ENCODE results near the gene CD99. TPM values are rescaled to one million over a fixed set of nuclear protein-coding genes. Genes with fewer than 3 reads are reported as not detected.

CD99 gene
- total and polyA plus RNA-seq, 9 of the 15 experiments (the other 6 are each of a cell fraction or from before 2014, with no cell fraction given), result 5.0 to 55.3 (median 34.5) TPM

DNA sequence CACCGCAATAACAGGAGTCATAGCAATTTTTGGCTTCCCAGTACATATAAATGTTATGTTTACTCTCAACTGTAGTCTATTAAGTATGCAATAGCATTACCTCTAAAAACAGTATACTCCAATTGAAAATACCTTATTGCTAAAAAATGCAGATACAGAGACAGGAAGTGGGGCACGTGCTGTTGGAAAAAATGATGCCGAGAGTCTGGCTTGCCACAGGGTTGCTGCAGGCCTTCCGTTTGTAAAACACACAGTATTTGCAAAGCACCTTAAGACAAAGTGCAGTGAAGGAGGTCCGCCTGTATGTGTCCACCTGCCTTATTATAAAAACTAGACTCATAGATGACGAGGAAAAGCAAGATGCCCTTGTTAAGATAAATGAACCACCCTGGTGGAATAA is 23.5 kb downstream of the CD99 start:
- FAIRE-seq, result no peak
- Histone ChIP-seq H4K20me1 (replicated peaks; ENCODE audit: control insufficient read depth, insufficient read depth, low read length) (no peaks in the 10 kb centered on the region), H3K27ac (ENCODE audit: extremely low read depth, low read depth, low read length) (no peak overlapping the region), H3K9ac (ENCODE audit: insufficient read depth in 1 of 2, low read depth in 2 of 2, low read length in 2 of 2) (no peak overlapping the region), H3K4me3 (no peak overlapping the region), H3K4me1 (replicated peaks in 1 of 2; ENCODE audit: control insufficient read depth in 2 of 2, insufficient read depth in 2 of 2, low read length in 2 of 2) (no peaks in the 10 kb centered on the region; a peak in 1 of 5 replicates), H3K79me2 (ENCODE audit: control insufficient read depth, insufficient read depth, low read length) (no peaks in the 10 kb centered on the region), H3K4me2 (ENCODE audit: insufficient read depth, low read length) (no peak overlapping the region), H3K9me1 (ENCODE audit: control insufficient read depth, insufficient read depth, low read length) (no peaks in the 10 kb centered on the region), H2AFZ (ENCODE audit: low read depth, low read length) (no peak overlapping the region), H3K36me3 (ENCODE audit: control insufficient read depth, insufficient read depth, low read length) (no peaks in the 10 kb centered on the region), H3K27me3 (ENCODE audit: control insufficient read depth in 2 of 2, insufficient read depth in 2 of 2, low read length in 2 of 2) (no peaks in the 10 kb centered on the region), H3K9me3 (replicated peaks; ENCODE audit: control insufficient read depth, insufficient read depth, low read depth, low read length) (no peaks in the 10 kb centered on the region)
- CTCF ChIA-PET (ENCODE audit: low intra/inter-chr PET ratio), result no interaction called here
- ATAC-seq, result no peak
- 67% methylated on average over 6 of the region's 6 CpGs for WGBS (ENCODE audit: insufficient coverage, low coverage, missing lambda C conversion rate)
- no peak for DNase-seq (ENCODE audit: extremely low read depth in 1 of 4, low spot score in 3 of 4)
- POLR2A ChIA-PET, result no interaction called here
- in situ Hi-C loops (cut with MboI), result no loop called here
- intact Hi-C loops (cut with micrococcal nuclease), result no loop called here
- no TSS peak for BruUV-seq (replicated peaks)
- TF ChIP-seq CCNT2 (IDR thresholded peaks at IDR 0.05; ENCODE audit: borderline replicate concordance, extremely low read depth, insufficient read length, low read depth, low read length) (no peak), NFE2 (IDR thresholded peaks at IDR 0.05; ENCODE audit: low read depth) (no peak), SAFB2 (IDR thresholded peaks at IDR 0.05; ENCODE audit: borderline replicate concordance, low read depth, low read length, severe bottlenecking) (no peak), HDAC1 (IDR thresholded peaks at IDR 0.05) (no peak), CBX3 (IDR thresholded peaks at IDR 0.05; ENCODE audit: borderline replicate concordance in 1 of 2, low read length in 2 of 2) (no peak), NFATC3 (IDR thresholded peaks at IDR 0.05) (no peak)
- TF ChIP-seq, protein P1, sequence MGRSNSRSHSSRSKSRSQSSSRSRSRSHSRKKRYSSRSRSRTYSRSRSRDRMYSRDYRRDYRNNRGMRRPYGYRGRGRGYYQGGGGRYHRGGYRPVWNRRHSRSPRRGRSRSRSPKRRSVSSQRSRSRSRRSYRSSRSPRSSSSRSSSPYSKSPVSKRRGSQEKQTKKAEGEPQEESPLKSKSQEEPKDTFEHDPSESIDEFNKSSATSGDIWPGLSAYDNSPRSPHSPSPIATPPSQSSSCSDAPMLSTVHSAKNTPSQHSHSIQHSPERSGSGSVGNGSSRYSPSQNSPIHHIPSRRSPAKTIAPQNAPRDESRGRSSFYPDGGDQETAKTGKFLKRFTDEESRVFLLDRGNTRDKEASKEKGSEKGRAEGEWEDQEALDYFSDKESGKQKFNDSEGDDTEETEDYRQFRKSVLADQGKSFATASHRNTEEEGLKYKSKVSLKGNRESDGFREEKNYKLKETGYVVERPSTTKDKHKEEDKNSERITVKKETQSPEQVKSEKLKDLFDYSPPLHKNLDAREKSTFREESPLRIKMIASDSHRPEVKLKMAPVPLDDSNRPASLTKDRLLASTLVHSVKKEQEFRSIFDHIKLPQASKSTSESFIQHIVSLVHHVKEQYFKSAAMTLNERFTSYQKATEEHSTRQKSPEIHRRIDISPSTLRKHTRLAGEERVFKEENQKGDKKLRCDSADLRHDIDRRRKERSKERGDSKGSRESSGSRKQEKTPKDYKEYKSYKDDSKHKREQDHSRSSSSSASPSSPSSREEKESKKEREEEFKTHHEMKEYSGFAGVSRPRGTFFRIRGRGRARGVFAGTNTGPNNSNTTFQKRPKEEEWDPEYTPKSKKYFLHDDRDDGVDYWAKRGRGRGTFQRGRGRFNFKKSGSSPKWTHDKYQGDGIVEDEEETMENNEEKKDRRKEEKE (IDR thresholded peaks at IDR 0.05; ENCODE audit: borderline replicate concordance in 1 of 2, control insufficient read depth in 1 of 2, low read depth in 2 of 2, low read length in 1 of 2), result no peak
- TF ChIP-seq, protein P2, sequence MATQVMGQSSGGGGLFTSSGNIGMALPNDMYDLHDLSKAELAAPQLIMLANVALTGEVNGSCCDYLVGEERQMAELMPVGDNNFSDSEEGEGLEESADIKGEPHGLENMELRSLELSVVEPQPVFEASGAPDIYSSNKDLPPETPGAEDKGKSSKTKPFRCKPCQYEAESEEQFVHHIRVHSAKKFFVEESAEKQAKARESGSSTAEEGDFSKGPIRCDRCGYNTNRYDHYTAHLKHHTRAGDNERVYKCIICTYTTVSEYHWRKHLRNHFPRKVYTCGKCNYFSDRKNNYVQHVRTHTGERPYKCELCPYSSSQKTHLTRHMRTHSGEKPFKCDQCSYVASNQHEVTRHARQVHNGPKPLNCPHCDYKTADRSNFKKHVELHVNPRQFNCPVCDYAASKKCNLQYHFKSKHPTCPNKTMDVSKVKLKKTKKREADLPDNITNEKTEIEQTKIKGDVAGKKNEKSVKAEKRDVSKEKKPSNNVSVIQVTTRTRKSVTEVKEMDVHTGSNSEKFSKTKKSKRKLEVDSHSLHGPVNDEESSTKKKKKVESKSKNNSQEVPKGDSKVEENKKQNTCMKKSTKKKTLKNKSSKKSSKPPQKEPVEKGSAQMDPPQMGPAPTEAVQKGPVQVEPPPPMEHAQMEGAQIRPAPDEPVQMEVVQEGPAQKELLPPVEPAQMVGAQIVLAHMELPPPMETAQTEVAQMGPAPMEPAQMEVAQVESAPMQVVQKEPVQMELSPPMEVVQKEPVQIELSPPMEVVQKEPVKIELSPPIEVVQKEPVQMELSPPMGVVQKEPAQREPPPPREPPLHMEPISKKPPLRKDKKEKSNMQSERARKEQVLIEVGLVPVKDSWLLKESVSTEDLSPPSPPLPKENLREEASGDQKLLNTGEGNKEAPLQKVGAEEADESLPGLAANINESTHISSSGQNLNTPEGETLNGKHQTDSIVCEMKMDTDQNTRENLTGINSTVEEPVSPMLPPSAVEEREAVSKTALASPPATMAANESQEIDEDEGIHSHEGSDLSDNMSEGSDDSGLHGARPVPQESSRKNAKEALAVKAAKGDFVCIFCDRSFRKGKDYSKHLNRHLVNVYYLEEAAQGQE (IDR thresholded peaks at IDR 0.05; ENCODE audit: borderline replicate concordance), result no peak
- TF ChIP-seq, protein P2 (CRISPR knock-in tag; IDR thresholded peaks at IDR 0.05; ENCODE audit: low read depth), result no peak
- TF ChIP-seq, protein P3, sequence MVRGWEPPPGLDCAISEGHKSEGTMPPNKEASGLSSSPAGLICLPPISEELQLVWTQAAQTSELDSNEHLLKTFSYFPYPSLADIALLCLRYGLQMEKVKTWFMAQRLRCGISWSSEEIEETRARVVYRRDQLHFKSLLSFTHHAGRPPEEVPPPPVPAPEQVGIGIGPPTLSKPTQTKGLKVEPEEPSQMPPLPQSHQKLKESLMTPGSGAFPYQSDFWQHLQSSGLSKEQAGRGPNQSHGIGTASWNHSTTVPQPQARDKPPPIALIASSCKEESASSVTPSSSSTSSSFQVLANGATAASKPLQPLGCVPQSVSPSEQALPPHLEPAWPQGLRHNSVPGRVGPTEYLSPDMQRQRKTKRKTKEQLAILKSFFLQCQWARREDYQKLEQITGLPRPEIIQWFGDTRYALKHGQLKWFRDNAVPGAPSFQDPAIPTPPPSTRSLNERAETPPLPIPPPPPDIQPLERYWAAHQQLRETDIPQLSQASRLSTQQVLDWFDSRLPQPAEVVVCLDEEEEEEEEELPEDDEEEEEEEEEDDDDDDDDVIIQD (CRISPR knock-in tag; IDR thresholded peaks at IDR 0.05), result no peak
